ENCODE data around the gene UBE2J2. TPM values are rescaled to one million over a fixed set of nuclear protein-coding genes. Genes with fewer than 3 reads are reported as not detected.

The UBE2J2 gene
- total and polyA plus RNA-seq, 4 donors, result 21.0 to 30.4 (median 25.8) TPM

GRCh38 chr1:1256956-1257871 lies 16.4 kb downstream of the UBE2J2 start:
- Histone ChIP-seq H3K9ac (ENCODE audit: low read depth in 1 of 2, low read length in 2 of 2) (no peak overlapping the region), H3K4me3 (ENCODE audit: low read depth in 1 of 3, low read length in 3 of 3) (no peak overlapping the region), H3K27me3 (ENCODE audit: control insufficient read depth in 4 of 4, insufficient read depth in 4 of 4, low read length in 3 of 4) (no peaks in the 10 kb centered on the region), H3K36me3 (ENCODE audit: control insufficient read depth in 4 of 4, insufficient read depth in 3 of 4, low read depth in 1 of 4, low read length in 3 of 4) (peaks cover 14 to 47% (median 18%) of the 10 kb centered on the region in 4 donors), H3K27ac (ENCODE audit: low read depth in 1 of 2, low read length in 2 of 2) (no peak overlapping the region), H3K4me1 (ENCODE audit: control insufficient read depth in 4 of 4, insufficient read depth in 4 of 4, low read length in 3 of 4) (no peaks in the 10 kb centered on the region), H3K9me3 (ENCODE audit: control insufficient read depth in 4 of 4, low read length in 3 of 4) (no peaks in the 10 kb centered on the region)
- WGBS, result 94% methylated on average over 31 of the region's 31 CpGs
- DNase-seq (ENCODE audit: low spot score), result no peak
- no peak for TF ChIP-seq GABPA (IDR thresholded peaks at IDR 0.05 in 1 of 2, conservative IDR thresholded peaks at IDR 0.05 in 1 of 2)
- TF ChIP-seq EGR1 (IDR thresholded peaks at IDR 0.05; ENCODE audit: low read depth in 2 of 2), result no peak
- TF ChIP-seq RAD21 (IDR thresholded peaks at IDR 0.05), result no peak
- no peak for TF ChIP-seq CTCF (IDR thresholded peaks at IDR 0.05; ENCODE audit: low read depth, low read length, missing input control)
- TF ChIP-seq HNF4A (conservative IDR thresholded peaks at IDR 0.05), result no peak
- no peak for TF ChIP-seq ATF3 (IDR thresholded peaks at IDR 0.05)
- TF ChIP-seq FOXA1 (IDR thresholded peaks at IDR 0.05), result no peak
- TF ChIP-seq RXRA (IDR thresholded peaks at IDR 0.05), result no peak
- TF ChIP-seq REST (IDR thresholded peaks at IDR 0.05), result no peak

- Histone ChIP-seq H3K9me3 (ENCODE audit: control insufficient read depth in 4 of 4, low read length in 3 of 4) (no peaks in the 10 kb centered on the region), H3K27me3 (ENCODE audit: control insufficient read depth in 4 of 4, insufficient read depth in 4 of 4, low read length in 3 of 4) (no peaks in the 10 kb centered on the region), H3K36me3 (ENCODE audit: control insufficient read depth in 4 of 4, insufficient read depth in 3 of 4, low read depth in 1 of 4, low read length in 3 of 4) (peaks cover 13 to 43% (median 17%) of the 10 kb centered on the region in 4 donors), H3K27ac (ENCODE audit: low read depth in 1 of 2, low read length in 2 of 2) (no peak overlapping the region), H3K4me3 (ENCODE audit: low read depth in 1 of 3, low read length in 3 of 3) (no peak overlapping the region), H3K9ac (ENCODE audit: low read depth in 1 of 2, low read length in 2 of 2) (no peak overlapping the region), H3K4me1 (ENCODE audit: control insufficient read depth in 4 of 4, insufficient read depth in 4 of 4, low read length in 3 of 4) (no peaks in the 10 kb centered on the region)
- WGBS, result 98% methylated on average over 10 of the region's 10 CpGs
- TF ChIP-seq ZBTB33 (IDR thresholded peaks at IDR 0.05), result no peak
- no peak for TF ChIP-seq MAX (IDR thresholded peaks at IDR 0.05)
- DNase-seq (ENCODE audit: low spot score), result no peak
Observed at GRCh38 chr1:1255611-1256010, 18.0 kb downstream of the UBE2J2 start.
